ENCODE measurements around the gene ABCB1.
"Not testable (repeated sequence)": the region's sequence is repeated elsewhere in the genome, so short reads cannot be mapped to it uniquely, and the experiment has no call there.

ABCB1 gene

DNA sequence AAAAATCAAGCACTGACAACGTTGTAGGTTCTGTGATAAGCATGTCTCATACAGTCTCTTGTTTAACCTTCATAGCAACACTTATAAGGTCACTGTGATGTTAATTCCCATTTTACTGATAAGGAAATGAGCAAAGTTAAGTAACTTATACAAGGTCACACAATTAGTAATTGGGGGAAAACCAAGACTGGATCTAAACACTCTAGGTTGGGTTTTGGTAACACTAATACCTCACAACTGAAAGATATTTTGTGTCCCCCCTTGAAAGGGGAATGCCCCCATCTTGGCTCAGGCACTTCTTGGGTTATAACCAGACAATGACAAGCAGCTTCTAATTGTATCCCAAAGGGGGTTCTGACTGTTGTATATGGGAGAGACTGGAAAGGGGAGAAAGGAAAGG lies 89.2 kb downstream of the ABCB1 start:
- no peak for DNase-seq

DNA sequence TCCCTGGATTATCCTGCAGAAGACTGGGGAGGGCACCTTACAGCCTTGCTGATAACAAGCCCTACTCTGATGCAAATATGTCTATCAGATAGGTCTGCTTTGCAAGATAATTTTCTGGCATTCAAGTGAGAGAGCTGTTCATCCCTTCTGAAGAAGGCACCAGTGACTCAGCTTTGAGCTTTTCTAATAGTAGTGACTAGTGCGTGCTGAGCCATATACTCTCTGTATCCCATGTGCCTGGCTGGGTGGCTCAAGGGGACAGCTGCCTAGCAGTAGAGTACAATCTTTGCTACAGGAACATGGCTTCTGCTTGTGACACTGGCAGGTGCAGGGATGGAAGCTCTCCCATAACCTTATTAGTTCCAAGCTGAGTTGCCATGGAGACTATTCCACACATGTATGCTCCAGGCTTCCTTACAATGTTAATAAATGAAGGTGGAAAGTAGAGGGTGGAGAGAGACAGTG lies 90.2 kb downstream of the ABCB1 start:
- peak; percentile 21 for DNase-seq

GRCh38 chr7:87507446-87507845 lies 93.2 kb downstream of the ABCB1 start:
- DNase-seq = peak; percentile 3

DNA sequence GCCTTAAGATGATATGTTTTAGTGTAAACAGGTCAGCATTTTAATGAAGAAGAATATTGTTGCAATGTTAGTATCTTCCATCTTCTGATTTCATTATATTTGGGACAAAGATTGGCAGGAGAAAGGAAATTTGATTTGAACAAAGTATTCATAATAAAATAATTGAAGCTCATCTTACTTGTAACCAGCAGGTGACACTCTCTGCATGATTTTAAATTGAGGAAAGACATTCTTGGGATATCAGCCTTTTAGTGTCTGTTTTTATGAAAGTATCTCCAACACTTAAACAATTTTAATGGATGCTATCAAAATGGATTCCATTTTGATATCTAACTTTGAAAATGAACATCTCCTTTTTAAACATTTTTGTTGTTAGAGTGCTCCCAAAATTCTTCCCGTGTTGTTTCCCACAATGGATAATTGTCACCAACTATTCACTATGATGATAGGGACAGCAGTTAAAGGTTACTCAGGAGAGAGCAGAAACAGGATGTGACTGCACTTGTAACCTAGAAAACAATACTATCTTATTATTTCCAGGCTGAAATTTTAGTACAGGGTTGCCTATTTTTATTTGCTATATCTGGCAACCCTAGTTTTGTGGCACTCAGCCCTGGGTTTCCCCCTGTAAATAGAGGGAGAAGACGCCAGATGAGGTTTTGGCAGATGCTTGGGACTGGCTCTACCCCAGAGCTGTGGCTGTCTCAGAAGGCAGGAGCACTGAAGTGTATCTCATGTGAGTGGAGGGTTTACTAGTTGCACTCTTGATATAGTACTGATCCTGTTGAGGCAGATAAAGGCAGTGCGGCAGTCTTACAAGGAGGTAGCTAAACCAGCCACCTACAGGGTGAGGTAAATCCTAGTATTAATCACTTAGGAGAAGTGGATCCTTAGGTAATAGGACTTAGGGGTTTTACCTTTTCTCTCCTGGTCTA lies 94.2 kb downstream of the ABCB1 start:
- peak; percentile 26 for DNase-seq

DNA sequence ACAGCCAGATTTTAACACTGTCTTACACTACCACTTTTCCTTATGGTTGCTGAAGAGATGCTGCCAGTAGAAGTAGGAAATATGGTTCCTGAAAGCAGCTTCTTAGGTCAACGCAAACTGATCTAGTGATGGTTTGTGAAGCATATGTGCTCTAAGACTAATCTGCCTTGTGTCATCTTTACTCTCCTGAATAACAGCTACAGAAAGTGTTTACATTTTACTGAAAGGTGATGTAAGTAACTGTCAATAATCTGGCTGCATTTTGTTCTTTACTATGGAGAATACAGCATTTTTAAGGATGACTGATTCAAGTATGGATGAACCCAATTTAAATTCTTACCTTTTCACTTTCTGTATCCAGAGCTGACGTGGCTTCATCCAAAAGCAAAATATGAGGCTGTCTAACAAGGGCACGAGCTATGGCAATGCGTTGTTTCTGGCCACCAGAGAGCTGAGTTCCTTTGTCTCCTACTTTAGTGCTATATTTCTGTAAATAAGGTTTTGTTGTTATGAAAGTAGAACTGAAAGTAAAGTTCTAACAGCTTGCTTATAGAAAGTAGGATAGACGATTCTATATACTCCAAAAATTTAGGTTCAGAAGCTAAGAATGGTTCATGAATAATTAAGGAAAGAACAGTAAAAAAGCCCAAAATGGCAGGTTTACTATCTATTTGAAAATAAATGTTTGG lies 95.0 kb downstream of the ABCB1 start:
- DNase-seq = peak; percentile 4

- DNase-seq = no peak
Measured at GRCh38 chr7:87505122-87505521, 95.6 kb downstream of the ABCB1 start.

DNA sequence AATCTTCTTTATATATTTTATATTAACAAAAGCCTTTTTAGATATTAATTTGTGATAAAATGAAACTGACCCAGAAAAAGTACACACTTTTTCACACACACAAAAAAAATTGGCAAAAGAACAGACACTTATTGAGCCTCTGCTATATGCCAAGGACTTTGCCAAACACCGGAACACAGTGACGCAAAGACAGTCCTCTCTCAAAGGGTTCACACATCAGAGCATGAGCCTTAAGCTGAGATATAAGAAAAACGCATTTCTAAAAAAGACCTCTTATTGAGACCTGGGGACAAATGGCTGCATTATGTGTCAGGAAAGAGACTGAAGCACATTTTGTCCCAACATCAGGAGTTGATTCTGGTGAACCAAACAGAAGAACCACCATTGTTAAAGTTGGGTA lies 101.2 kb downstream of the ABCB1 start:
- DNase-seq = no peak

DNA sequence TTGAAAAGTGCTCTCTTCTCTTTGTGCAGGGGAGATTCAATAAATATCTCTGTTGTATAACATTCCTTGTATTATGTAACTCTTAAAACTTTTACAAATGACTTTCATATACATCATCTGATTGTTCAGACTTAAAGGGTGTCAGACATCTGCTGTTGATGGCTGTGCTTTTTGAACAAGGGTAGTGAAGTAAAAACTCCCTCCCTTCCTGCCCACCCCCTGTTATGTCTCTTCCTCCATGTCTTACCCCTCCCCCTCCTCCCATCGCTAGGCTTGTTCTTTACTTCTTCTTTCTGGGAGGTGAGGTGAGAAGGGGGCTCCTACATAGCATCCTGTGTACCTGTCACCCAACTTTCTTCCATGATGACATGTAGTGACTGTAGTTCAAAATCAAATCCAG lies 101.8 kb downstream of the ABCB1 start:
- DNase-seq = no peak

DNA sequence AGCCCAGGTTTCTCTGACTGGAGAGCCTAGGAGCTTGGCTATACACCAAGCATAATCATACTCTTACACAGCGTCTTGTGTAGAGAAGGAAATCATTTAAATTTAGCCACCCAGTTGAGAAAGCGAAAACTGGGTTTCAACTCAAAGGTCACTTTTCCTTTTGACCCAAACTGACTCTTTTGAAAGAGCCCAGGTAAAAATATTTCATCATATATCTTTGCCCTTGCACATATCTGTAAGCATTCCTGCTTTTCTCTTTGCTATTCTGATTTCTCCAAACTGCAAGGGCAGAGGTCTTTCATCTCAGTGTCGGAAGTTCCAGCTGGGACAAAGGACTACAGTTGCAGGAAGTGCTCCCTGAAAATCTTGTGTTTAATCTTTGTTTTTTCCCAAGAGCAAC lies 103.2 kb downstream of the ABCB1 start:
- DNase-seq = no peak

- no peak for DNase-seq
Measured at GRCh38 chr7:87495366-87495765, 105.3 kb downstream of the ABCB1 start.

- no peak for DNase-seq
Measured at GRCh38 chr7:87494454-87494853, 106.2 kb downstream of the ABCB1 start.

- DNase-seq = no peak
Measured at GRCh38 chr7:87483131-87483530, 117.6 kb downstream of the ABCB1 start.

- DNase-seq = no peak
Measured at GRCh38 chr7:87482115-87482514, 118.6 kb downstream of the ABCB1 start.

DNA sequence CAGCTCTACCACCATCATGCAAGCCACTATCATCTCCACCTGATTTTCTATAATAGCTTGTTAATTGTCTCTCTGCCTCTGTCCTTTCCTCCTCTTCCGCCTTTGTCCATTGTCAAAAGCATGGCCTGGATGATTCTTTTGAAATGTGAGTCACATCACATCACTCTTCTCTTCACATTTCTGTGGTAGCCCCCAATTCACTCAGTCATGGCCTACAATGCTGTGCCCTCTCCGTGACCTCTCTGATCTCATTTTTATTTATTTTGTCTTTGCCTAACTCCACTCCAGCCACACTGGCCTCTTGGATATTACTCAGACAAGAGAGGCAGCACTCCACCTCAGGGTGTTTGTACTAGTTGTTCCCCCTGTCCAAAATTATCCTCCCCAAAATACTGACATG lies 120.3 kb downstream of the ABCB1 start:
- no peak for DNase-seq

GRCh38 chr7:87479951-87480350 lies 120.7 kb downstream of the ABCB1 start:
- DNase-seq = no peak

- DNase-seq = no peak
Measured at GRCh38 chr7:87476179-87476557, 124.5 kb downstream of the ABCB1 start.

GRCh38 chr7:87475359-87476178 lies 125.1 kb downstream of the ABCB1 start, which contains the start of gene ABCB4:
Gene ABCB4, minus strand, starts transcription at chr7:87475680. Its CDS starts 215 bp downstream, at chr7:87475465.
- peak; percentile 11 for DNase-seq

- no peak for DNase-seq
Measured at GRCh38 chr7:87474533-87475358, 125.9 kb downstream of the ABCB1 start.

- no peak for DNase-seq
Measured at GRCh38 chr7:87473986-87474385, 126.7 kb downstream of the ABCB1 start.

GRCh38 chr7:87473192-87473591 lies 127.5 kb downstream of the ABCB1 start:
- DNase-seq = no peak

DNA sequence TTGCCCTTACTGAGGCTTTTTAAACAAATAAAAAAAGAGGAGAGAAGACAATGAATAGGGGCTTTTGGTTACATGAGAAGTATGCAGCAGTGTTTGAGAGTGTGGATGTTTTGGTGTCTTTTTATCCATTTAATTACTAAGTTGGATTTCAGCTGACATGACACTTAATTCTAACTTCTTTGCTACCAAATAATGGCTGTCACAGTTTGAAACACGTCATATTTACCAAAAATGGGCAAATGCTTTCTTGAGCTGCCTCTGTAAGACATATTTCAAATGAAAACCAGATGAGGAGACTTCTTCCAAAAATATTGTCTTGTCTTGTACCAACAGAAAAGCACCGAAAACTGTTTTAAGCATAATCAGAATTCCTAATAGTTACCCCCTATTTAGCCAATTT lies 129.2 kb downstream of the ABCB1 start:
- DNase-seq = no peak

- DNase-seq = not testable (repeated sequence)
Measured at GRCh38 chr7:87469204-87469603, 131.5 kb downstream of the ABCB1 start.

All from NCI-H345 (cell line).